AG20443 (cell line): Measurements from ENCODE around the gene EFNA2.

Experiments used
- DNase-seq: peaks from one replicate; pipeline ENCODE4 v3.0.0; 2012; ENCODE audit warnings: low spot score, mixed read lengths

Gene EFNA2

DNA sequence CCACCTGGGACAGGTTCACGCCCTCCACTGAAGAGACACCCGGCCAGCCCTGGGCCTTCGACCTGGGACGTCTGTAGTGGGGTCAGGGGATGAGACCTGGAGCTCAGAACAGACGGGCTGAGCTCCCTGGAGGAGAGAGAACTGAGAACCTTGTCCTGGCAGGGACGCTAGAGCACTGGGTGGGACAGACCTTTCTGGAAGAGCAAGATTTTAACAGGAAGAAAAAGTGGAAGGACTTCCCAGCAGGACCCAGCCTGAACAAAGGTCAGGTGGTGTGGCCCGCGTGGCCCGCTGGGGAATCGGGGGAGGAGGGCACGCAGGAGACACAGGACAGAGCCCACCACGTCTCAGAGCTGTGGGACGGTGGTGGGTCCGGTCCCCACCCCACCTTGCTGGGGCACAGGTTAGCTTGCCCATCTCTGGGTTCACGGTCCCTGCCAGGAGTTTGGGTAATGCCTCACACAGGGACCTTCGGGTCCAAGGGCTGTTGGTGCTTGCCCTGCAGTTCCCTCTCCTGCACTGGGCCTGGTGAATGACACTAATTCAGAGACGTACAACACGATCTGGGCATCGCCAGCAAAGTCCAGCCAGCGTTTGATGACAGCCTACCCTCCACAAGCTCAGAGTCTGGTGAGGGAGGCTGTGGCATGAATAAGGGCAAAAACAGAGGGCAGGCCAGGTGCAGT is 1.2 kb upstream of the EFNA2 start:
- DNase-seq, result no peak

DNA sequence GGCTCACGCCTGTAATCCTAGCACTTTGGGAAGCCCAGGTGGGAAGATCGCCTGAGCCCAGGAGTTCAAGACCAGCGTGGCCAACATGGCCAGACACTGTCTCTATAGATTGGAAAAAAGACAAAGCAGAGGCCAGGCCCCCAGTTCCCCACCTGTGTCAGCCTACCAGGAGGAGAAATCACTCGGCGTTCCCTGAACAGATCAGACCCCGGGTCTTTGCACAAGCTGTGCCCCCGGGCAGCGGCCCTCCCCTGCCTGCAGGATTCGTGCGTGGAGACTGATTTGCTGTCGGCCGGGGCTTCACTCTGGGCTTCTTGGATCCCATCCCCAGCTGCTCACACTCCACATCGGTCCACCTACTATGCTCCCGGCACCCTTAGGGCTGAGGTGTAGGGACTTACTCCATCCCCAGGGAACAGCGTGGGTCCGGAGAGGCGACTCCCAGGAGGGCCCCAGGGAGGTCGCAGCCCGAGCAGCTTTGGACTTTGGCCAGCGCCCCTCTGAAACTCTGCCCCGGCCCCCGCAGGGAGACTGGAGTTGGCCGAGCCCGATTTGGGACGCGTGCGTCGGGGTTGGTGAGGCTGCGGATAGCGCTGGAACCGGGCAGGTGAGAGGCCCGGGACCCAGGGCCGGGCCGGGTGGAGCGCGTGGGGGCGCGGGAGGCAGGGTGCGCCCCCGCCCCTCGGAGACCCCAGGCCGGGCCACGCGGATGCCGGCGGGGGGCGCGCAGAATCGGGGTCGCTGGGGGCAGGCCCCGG is 515 bp upstream of the EFNA2 start:
- DNase-seq, result no peak

DNA sequence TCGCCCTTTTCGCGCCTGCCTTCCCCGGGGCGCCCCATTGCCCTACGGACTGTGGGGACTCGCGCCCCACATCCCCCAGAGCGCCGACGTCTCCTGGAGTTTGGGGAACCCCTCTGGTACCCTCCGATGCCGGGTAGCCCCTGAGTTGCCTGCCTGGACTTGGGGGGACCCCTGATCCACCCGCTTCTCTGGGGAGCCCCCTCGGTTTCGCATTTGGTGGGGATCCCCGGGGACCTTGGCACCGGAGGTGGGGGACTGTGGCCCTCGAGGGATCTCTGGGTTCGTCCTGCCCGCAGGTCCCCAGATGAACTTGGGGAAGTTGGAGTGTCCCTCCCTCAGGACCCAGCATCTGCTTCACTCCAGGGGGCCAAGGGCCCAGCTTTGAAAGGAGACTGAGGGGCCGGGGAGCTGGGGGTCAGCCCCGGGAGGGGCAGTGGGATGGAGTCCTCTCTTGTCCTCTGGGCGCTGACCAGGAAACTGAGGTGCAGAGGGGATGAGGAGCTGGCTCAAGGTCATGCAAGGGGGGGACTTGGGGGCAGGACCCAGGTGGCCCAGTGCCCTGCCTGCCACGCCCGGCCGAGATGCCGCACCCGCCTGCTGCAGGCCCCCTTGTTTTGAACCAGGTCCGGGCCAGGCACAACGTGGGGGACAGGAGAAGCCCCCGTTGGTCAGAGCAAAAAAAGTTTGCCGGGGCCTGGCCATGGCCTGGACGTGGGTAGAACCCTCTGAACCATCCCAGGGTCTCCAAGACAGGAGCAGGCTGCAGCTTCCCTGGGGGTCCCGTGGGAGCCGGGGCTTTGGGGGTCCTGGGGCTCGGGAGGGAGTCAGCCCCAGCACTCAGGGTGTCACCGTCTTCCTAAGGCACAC is 1.0 kb downstream of the EFNA2 start:
- DNase-seq, result no peak

- peak; percentile 70 for DNase-seq
These were observed 1.9 kb downstream of the EFNA2 start for GRCh38 chr19:1287354-1288225.

- no peak for DNase-seq
These were observed 2.5 kb downstream of the EFNA2 start for GRCh38 chr19:1288226-1288612.

DNA sequence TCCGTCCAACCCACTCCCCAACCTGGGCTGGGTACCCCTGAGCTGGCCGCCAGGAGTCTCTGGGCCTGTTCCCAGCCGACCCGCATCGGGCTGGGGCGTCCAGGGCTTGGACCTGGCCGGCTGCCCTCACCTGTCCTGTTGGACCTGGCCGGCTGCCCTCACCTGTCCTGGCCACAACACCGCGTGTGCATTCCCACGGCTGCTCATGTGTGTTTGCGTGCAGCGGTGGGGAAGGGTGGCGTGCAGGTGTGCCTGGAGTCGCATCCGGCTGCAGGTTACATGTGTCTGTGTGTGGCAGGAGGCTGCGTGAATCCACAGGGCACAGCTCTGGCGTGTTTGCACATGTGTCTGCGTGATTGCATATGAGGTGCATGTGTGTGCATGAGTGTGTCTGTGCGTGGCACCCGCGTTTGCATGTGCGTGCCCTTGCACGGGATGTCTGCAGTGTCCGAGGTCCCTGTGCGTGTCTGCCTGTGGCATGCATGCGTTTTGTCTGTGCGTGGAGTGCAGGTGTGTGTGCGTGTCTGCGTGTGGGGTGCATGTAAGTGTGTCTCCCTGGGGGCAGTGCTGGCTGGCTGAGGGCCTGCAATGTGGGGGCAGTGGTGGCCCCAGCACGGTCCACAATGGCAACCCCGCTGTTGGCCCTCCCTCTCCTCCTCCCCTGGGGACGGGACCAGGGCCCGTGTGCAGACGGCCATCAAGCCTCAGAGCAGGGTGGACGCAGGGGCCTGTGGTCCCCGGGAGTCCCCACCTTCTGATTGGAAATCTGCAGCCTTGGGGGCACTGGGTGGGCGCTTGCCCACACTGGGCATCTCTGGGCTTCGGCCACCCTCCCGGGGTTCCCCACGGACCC is 3.4 kb downstream of the EFNA2 start:
- no peak for DNase-seq

GRCh38 chr19:1289686-1290025 is 4.0 kb downstream of the EFNA2 start:
- no peak for DNase-seq

- DNase-seq, result no peak
These were observed 4.6 kb downstream of the EFNA2 start for GRCh38 chr19:1290196-1290702.

- DNase-seq, result no peak
These were observed 5.3 kb downstream of the EFNA2 start for GRCh38 chr19:1290703-1291651.

GRCh38 chr19:1291761-1292418 is 6.2 kb downstream of the EFNA2 start:
- no peak for DNase-seq

DNA sequence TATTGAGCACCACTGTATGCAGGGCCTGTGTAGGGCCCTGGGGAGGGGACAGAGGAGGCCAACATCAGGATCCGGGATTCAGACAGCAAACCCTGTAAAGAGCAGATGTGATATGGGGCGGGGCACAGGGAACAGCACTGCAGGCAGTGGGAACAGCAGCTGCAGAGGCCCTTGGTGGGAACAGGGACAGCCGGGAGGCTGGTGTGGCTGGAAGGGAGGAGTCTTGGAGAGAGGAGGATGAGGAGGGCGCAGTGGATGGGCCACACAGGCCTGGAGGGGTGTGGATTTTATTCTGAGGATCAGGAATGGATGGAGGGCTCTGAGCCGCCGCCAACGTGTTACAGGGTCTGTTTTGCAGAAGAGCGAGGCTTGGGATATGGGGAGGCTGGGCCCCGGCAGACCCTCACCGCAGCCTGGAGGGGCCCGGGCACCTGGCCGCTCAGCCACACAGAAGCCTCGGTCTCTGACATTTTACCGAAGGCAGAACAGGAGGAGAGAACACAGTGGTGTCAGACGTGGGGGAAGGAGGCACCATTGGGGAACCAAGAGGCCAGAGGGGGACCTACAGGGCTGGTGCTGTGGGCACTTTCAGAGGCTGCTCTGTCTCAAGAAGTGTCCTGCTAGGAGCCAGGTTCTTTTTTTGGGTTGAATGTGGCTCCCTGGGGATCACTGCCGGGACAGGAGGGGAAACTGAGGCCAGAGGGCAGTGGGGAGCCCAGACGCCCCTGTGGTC is 6.9 kb downstream of the EFNA2 start:
- DNase-seq, result no peak

DNA sequence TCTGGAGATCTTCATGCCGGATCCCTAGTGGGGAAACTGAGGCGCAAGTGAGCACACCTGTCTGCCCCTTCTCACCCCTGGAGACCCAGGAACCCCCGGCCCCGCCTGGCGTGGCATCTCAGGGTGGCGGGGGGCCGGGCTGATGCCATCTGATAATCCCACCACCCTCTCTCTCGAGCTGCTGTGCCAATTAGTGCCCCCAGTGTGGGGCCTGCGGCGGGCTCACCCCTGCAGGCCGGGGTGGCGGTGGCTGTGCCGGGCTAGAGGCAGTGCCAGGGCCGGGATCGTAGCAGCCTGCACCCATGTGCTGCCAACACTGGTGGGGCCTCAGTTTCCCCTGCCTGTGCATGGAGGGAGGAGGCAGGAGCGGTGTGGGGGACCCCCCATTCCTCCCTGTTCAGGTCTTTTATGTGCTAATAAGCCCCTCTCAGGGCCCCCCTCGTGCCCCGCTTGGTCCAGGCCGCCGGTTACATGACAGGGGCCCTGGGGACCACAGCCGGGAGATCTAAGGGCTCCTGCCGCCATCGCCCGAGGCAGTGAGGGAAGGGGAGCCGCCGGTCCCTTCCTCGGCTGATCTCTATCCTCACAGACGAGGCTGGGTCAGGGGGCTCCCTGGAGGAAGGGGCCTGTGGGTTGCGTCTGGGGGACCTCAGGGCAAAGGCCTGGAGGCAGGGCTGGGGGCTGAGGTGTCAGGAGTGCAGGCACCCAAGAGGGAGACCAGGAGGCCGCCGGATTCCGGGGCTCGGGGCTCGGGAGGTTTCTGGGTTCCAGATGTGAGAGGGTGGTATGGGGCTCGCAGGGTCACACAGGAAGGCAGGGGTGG is 8.3 kb downstream of the EFNA2 start:
- DNase-seq, result no peak

DNA sequence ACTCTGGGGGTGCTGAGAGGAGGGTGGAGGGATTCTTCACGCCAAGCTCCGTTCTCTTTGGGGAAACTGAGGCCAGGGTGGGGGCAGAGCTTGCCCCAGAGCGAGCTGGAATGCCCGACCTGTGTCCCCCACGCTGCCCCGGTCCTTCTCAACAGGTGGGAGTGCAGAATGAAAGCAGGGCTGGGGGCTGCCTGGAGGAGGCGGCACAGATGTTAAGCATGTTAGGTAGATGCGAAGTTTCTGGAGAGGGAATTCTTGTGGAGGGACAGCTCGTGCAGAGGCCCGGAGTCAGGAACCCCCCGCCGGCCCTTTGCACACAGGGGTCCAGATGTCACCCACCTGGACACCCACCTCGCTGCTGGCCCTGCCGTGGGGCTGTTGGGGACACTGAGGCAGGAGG is 9.0 kb downstream of the EFNA2 start:
- DNase-seq, result no peak

- peak; percentile 85 for DNase-seq
These were observed 9.7 kb downstream of the EFNA2 start for GRCh38 chr19:1295169-1296012.

DNA sequence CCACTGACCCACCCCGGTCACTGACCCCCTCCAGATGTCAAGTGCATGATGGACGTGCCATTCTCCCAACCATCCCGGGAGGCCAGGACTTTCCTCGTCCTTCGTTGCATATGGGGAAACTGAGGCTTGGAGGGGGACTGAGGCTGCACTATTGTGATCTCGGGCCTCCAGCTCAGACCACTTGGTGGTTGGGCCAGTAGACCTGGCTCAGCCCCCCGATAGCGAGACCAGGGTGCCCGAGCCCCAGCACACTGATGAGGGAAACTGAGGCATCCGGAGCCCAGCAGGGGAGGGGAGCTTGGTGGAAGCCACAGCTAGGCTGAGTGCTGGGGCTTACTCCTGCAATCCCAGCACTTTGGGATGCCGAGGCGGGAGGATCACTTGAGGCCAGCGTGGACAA is 10.4 kb downstream of the EFNA2 start:
- no peak for DNase-seq

DNA sequence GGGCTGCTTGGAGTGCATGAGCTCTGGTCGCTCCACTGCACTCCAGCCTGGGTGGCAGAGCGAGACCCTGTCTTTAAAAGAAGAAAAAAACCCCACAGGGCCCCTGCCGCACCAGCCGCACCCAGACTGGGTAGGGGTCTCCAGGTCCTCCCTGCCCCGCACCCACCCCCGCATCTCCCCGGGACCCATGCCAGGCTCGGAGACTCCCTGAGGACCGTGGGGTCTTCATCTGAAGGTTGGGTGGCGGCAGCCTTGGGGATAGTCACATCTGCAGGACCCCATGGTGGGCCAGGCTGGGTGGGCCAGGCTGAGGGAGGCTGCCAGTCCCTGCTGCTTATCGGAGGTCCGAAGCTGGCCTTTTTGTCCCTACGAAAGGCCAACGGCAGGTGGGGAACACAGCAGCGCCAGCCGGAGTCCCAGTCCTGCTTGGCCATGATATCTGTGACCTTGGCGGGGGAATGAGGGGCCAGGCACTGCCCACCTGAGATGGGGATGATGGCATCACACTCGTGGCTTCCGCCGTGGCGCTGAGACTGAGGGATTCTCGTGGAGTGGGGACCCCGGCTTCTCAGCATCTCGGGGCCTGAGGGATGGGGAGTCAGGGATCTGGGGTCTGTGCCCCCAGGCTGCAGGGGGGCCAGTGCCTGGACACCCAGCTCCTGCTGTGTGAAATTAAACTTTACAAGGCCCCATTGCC is 11.1 kb downstream of the EFNA2 start:
- DNase-seq, result no peak
